ENCODE measurements around the gene DNAJA3. TPM values are rescaled to one million over a fixed set of nuclear protein-coding genes. Genes with fewer than 3 reads are reported as not detected.

The DNAJA3 gene
- total and polyA plus RNA-seq, 2 of the 4 experiments (the other 2 are of a cell fraction) = 38.0 to 40.2 TPM

DNA sequence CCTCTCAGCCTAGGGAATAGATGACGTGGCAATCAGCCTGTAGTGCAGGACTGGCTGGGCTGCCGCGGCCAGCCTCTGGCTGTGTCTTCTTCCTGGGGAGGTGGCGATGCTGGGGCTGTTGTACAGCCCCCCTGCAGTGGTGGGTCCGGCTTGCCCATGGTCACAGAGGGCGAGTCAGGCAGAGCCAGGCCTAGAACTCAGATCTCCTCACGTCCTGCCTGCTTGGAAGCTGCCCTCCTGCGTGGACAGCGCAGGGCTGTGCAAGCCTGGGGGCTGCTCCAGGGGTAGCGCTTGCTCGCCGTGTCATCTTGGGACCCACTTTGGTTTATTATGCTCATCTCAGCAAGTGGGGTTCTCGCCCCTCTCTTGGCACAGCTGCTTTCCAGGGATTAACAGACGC, 29.4 kb downstream of the DNAJA3 start:
- Histone ChIP-seq H4K5ac (ENCODE audit: low read depth, low read length) (no peak overlapping the region), H2BK5ac (ENCODE audit: low read depth, low read length, poor library complexity, severe bottlenecking) (no peak overlapping the region), H3K4me1 (ENCODE audit: control insufficient read depth, insufficient read depth, low read length) (peaks cover 9% of the 10 kb centered on the region), H2BK120ac (ENCODE audit: low read depth, low read length) (no peak overlapping the region), H3K27me3 (ENCODE audit: control insufficient read depth, insufficient read depth, low read length) (no peaks in the 10 kb centered on the region), H3K9me3 (ENCODE audit: control insufficient read depth, insufficient read depth, low read length) (no peaks in the 10 kb centered on the region), H3K4me2 (ENCODE audit: low read depth, low read length) (no peak overlapping the region), H2AK5ac (ENCODE audit: low read depth, low read length) (no peak overlapping the region), H4K20me1 (ENCODE audit: insufficient read depth, low read length) (peaks cover 15% of the 10 kb centered on the region), H4K8ac (ENCODE audit: low read depth in 2 of 2, low read length in 2 of 2) (no peak overlapping the region), H3K9ac (ENCODE audit: low read depth, low read length) (no peak overlapping the region), H2BK15ac (ENCODE audit: low read depth, low read length) (no peak overlapping the region), H3K56ac (ENCODE audit: extremely low read depth, insufficient read depth, low read length) (no peak overlapping the region), H3K79me1 (ENCODE audit: low read depth in 1 of 2, low read length in 2 of 2) (peaks cover 10 to 31% of the 10 kb centered on the region in 2 experiments), H3K23ac (ENCODE audit: low read depth, low read length) (no peak overlapping the region), H3K36me3 (ENCODE audit: control insufficient read depth, insufficient read depth, low read length) (peaks cover 47% of the 10 kb centered on the region), H2AFZ (replicated peaks; ENCODE audit: low read length, poor library complexity) (no peak overlapping the region), H2BK20ac (ENCODE audit: low read depth, low read length) (no peak overlapping the region), H4K91ac (ENCODE audit: insufficient read depth, low read depth, low read length) (no peak overlapping the region), H3K27ac (ENCODE audit: insufficient read depth, low read length) (no peak overlapping the region), H3K4ac (ENCODE audit: low read depth, low read length) (no peak overlapping the region), H3K9me1 (ENCODE audit: insufficient read depth, low read length) (0 out of 2 replicates have a peak, but pooled peaks cover 10% of the 10 kb centered on the region), H2AK9ac (replicated peaks; ENCODE audit: low read depth, low read length, poor library complexity) (no peak overlapping the region), H3K14ac (replicated peaks; ENCODE audit: low read depth, low read length) (no peak overlapping the region), H3K4me3 (ENCODE audit: insufficient read depth, low read depth, low read length) (no peak overlapping the region), H3K18ac (ENCODE audit: low read depth, low read length) (no peak overlapping the region)
- TF ChIP-seq MAFK (IDR thresholded peaks at IDR 0.05; ENCODE audit: low read depth, low read length) (no peak), FOS (IDR thresholded peaks at IDR 0.05; ENCODE audit: low read depth, low read length) (no peak), BHLHE40 (IDR thresholded peaks at IDR 0.05; ENCODE audit: low read depth, low read length) (no peak)
- ChIA-PET CTCF (no interaction called here), POLR2A (ENCODE audit: unreplicated experiment) (no interaction called here)
- ATAC-seq (ENCODE audit: low read depth) (no peak), DNase-seq (no peak)
- intact Hi-C loops (cut with micrococcal nuclease) = no loop called here
- BruUV-seq (replicated peaks) = no TSS peak
- 91% methylated on average over 9 of the region's 14 CpGs; no CpG with 5 or more reads in 1 of the 2 experiments for WGBS, 2 experiments (ENCODE audit: extremely low coverage in 2 of 2, insufficient read length in 1 of 2)
- dilution Hi-C loops (cut with HindIII; ENCODE audit: low sequenced_read_pairs, unreplicated experiment) = no loop called here
- in situ Hi-C loops (cut with MboI; ENCODE audit: low sequenced_read_pairs) = no loop called here
